PC-3 (cell line): ENCODE data around the gene LRP1B.

Experiments used
- EZH2 ChIP-seq: fragments of 300-600 bp; sonication (generic); IDR thresholded peaks from one replicate; pipeline ENCODE4 v1.6.1; 2017; ENCODE audit warnings: antibody characterized with exemption, mild to moderate bottlenecking, low read length; ENCODE audit not compliant: unreplicated experiment
- EZH2phosphoT487 ChIP-seq: fragments of 300-600 bp; sonication (generic); IDR thresholded peaks from 2 replicates; pipeline ENCODE4 v1.6.1; 2018; ENCODE audit warnings: mild to moderate bottlenecking, antibody characterized with exemption, low read length, borderline replicate concordance
- TF ChIP-seq, protein P1 (sequence below): fragments of 300-600 bp; sonication (generic); conservative IDR thresholded peaks from 2 replicates; pipeline ENCODE4 v1.5.1; 2017; ENCODE audit warnings: antibody characterized with exemption, low read depth, mild to moderate bottlenecking, low read length

DNA sequence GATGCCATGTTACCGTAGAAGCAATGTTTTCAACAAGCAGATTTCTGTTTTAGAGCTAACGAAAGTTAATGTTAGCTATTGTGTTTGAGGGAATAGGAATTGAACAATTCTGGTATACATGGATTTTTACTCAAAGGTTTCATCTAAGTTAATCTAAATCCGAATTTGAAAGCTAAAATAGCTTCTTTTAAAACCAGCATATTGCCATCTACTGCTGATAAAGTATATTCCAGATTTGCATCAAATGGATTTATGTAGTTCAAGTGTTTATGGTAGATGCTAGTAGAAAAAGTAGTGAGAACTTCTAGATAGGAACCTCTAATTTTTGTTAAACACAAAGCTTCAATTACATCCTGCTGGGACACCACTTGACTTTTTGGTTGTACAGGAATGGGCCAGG is 1781.1 kb downstream of the LRP1B start:
- TF ChIP-seq EZH2 (no peak), EZH2phosphoT487 (no peak)
- TF ChIP-seq, protein P1, sequence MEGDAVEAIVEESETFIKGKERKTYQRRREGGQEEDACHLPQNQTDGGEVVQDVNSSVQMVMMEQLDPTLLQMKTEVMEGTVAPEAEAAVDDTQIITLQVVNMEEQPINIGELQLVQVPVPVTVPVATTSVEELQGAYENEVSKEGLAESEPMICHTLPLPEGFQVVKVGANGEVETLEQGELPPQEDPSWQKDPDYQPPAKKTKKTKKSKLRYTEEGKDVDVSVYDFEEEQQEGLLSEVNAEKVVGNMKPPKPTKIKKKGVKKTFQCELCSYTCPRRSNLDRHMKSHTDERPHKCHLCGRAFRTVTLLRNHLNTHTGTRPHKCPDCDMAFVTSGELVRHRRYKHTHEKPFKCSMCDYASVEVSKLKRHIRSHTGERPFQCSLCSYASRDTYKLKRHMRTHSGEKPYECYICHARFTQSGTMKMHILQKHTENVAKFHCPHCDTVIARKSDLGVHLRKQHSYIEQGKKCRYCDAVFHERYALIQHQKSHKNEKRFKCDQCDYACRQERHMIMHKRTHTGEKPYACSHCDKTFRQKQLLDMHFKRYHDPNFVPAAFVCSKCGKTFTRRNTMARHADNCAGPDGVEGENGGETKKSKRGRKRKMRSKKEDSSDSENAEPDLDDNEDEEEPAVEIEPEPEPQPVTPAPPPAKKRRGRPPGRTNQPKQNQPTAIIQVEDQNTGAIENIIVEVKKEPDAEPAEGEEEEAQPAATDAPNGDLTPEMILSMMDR, result peak; percentile 50
